GM12864 (cell line): Measurements from ENCODE around the gene CAMKK1.

ENCODE experiments used
- DNase-seq: peaks from one replicate; pipeline ENCODE4 v3.0.0-alpha.2; 2011; ENCODE audit warnings: low read depth
- H3K4me3 ChIP-seq: 2 replicates; pipeline ENCODE4 v1.5.1; 2011; ENCODE audit warnings: mild to moderate bottlenecking, low read depth, low read length, control low read depth
- TF ChIP-seq, protein P1 (sequence below): IDR thresholded peaks from 2 replicates; pipeline ENCODE4 v1.5.1; 2011; ENCODE audit warnings: low read depth, mild to moderate bottlenecking, moderate library complexity, low read length, control low read depth, inconsistent platforms; ENCODE audit errors: missing control alignments

Gene CAMKK1

DNA sequence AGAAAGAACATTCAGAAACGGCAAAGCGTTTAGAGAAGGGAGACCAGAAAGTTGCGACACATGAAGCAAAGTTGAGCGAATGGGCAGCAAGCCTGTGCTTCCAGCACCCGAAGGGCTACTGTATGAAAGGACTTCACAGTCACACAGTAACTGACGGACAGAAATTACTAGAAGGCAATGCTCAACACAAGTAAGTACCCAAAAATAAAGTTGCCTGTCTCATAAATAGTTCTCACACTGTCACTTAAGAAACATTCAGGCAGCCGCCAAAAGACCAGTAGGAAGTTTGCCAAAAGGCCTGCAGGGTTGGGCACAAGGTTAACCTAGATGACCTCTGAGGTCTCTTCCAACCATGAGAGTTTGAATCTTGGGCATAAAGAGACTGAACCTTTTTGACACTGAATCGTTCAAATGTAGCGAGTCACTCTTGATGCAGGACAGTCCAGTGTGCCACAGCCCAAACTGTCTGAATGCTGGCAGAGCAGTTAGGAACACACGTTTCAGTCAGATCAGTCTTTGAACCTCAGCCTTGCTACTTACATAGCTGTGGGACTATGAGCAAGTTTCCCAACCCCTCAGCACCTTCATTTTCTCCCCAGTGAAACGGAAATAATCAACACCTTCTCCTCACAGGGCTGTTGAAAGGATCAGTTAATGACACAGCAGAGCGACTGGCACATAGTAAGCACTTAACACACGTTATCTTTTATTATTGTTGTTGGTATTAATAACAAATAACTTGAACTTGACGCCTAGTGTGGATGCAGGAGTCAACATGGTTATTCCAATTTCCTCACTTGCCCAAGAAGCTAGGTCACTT, 57.2 kb downstream of the CAMKK1 start:
- no peak for DNase-seq
- H3K4me3 ChIP-seq = no peak overlapping the region
- TF ChIP-seq, protein P1, sequence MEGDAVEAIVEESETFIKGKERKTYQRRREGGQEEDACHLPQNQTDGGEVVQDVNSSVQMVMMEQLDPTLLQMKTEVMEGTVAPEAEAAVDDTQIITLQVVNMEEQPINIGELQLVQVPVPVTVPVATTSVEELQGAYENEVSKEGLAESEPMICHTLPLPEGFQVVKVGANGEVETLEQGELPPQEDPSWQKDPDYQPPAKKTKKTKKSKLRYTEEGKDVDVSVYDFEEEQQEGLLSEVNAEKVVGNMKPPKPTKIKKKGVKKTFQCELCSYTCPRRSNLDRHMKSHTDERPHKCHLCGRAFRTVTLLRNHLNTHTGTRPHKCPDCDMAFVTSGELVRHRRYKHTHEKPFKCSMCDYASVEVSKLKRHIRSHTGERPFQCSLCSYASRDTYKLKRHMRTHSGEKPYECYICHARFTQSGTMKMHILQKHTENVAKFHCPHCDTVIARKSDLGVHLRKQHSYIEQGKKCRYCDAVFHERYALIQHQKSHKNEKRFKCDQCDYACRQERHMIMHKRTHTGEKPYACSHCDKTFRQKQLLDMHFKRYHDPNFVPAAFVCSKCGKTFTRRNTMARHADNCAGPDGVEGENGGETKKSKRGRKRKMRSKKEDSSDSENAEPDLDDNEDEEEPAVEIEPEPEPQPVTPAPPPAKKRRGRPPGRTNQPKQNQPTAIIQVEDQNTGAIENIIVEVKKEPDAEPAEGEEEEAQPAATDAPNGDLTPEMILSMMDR = no peak

DNA sequence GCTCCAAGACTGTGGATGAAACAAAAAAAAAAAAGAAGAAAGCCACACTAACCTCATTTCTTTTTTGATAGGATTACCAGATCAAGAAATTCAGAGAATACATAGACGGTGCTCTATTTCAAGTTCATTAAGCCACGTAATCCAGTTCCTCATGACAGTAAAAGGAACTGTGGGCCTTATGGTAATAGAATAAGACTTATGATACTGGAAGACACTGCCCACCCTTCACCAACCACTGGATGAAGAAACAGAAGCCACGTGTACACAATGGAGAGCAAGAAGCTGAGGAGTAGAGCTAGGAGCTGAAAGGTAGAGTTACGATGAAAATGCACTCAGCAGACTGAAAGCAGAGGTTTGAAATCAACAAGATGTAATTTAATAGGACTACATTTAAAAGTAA, 58.0 kb downstream of the CAMKK1 start:
- no peak for DNase-seq
- TF ChIP-seq, protein P1 = no peak
- no peak overlapping the region for H3K4me3 ChIP-seq

DNA sequence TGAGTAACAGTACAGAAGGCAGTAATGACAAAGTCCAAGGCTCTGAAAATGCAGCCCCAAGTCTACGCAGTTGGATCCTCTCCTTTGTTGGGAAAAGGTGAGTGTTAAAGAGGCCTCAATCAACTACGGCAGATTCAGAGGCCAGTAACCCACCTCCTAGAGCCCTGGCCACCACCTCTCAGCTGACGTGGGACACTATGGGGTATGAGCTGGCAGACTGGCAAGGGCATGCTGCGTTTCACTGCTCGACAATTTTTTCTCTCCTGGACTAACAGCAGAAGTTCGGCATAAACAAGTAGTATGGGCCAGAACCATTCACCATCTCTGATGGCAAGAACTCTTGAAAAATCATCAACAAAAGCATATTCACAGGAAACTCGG, 64.0 kb downstream of the CAMKK1 start:
- no peak for DNase-seq
- TF ChIP-seq, protein P1 = no peak
- no peak overlapping the region for H3K4me3 ChIP-seq

DNA sequence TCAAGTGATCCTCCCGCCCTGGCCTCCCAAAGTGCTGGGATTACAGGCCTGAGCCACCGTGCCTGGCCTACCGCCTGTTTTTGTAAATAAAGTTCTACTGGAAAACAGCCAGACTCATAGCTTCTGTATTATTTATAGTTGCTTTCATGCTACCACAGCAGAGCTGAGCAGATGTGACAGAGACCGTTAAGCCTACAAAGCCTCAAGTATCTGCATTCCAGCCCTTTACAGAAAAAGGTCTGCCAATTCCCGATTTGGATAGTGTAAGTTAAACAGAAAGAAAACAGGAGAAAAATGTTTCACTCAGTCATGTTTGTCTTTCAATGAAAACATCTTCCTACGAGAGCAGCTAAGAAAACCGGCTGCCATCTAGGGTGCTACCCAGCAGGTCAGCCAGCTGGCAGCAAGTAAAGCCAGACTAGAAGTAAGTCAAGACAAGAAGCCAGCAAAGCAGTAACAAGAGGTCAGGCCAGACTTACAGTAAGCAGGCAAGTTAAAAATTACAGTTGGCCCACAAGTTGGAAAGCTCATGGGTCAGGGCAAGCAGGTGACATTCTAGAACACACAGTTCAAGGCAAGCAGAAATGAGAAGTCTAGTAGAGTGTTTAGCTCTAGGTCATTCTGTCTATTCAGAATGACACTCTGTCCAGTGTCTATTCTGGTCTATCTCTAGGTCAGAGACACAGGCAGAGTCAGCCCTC, 64.6 kb downstream of the CAMKK1 start:
- TF ChIP-seq, protein P1 = no peak
- H3K4me3 ChIP-seq = no peak overlapping the region
- no peak for DNase-seq

DNA sequence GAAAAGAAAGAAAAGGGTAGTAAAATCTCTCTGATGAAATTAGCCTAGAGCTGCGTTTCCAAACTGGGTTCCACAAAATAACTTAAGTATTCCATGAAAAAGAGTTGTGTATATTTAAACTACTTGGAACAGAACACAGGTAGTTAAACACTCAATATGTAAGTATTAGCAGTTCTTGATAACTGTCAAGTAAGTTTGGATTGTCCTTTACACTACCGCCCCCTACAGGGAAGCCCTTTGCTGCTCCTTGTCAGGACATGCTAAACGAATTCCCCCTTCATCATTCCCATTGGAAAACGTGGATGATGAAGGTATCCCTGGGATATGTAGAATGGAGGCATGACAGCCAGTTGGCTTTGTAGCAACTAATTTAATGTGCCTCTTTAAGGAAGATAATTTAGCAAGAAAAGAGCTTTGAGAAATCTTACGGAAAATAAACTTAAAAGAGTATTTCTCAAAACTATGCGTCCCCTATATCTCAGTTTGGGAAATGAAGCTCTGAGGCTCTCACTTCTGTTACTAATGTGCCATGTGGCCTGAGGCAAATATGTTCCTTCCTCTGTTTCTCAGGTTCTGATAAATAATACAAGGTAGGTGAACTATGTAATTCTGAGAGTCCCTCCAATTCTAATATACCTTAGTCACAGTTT, 65.6 kb downstream of the CAMKK1 start:
- H3K4me3 ChIP-seq = no peak overlapping the region
- TF ChIP-seq, protein P1 = peak; percentile 88
- no peak for DNase-seq

DNA sequence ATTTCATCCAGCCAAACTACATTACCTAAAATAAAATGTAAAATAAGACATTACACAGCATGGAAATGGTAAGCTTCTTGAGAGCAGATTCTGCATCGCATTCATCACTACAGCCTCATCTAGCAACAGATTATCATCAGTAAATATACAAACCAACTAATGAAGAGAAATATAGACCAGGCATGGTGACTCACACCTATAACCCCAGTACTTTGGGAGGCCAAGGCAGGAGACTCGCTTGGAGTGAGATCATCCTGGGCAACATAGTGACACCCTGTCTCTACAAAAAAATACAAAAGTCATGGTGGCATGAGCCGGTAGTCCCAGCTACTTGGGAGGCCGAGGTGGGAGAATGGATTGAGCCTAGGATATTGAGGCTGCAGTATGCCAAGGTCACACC, 66.7 kb downstream of the CAMKK1 start:
- no peak for DNase-seq
- TF ChIP-seq, protein P1 = no peak
- H3K4me3 ChIP-seq = no peak overlapping the region
